ENCODE measurements around the gene APIP. TPM values are rescaled to one million over a fixed set of nuclear protein-coding genes. Genes with fewer than 3 reads are reported as not detected.

APIP gene
- 25.5 TPM for total RNA-seq
- long read RNA-seq, transcript APIP-201 (7 exons, 1,366 nt) = major isoform, 10 of 19 reads
- long read RNA-seq, partial matches to known transcripts = 0 of 19 reads
- long read RNA-seq, other reads (novel, unspliced or antisense) = 5 of 19 reads

DNA sequence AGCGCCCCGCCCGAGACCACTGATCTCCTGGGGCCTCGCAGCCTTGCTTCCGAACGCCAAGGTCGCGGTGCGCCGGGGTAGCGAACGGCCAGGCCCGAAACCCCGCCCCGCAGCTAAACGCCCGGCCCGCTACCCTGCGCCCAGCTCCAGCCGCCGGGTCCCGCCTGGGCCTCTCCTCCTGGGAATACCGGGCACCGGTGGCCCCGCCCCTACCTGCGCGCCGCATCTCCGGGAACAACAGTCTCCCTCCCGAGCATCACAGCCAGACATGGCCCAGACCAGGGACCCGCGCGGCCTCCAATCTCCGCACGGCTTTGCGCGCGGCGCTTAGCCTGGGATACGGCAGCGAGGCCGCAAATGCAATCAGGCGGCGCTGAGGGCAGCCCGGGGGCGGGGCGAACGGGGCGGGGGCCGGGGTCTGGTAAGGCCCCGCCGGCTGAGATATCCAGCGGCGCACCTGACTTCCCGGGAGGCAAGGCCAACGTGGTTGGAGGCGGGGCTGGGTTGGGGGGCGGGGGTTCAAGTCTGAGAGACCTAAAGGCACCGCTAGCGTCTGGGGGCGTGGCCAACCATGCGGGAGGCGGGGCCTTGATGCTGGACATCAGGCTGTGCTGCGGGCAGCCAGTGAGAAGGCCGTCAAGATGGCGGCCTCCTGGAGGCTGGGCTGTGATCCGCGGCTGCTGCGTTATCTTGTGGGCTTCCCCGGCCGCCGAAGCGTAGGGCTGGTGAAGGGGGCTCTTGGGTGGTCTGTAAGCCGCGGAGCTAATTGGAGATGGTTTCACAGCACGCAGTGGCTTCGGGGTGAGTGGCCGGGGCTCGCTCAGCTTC is at the start of gene APIP, which contains the start of gene PDHX:
Gene APIP, minus strand, starts transcription at position 365 of the 828 bp plus-strand sequence. Its CDS starts 95 bp downstream, at position 270.
Gene PDHX, plus strand, starts transcription at position 604 of the 828 bp plus-strand sequence. Its CDS starts 38 bp downstream, at position 642.
- ATAC-seq (peak; percentile 94), DNase-seq (peak; percentile 98)
- intact Hi-C loops (cut with micrococcal nuclease) = no loop called here

DNA sequence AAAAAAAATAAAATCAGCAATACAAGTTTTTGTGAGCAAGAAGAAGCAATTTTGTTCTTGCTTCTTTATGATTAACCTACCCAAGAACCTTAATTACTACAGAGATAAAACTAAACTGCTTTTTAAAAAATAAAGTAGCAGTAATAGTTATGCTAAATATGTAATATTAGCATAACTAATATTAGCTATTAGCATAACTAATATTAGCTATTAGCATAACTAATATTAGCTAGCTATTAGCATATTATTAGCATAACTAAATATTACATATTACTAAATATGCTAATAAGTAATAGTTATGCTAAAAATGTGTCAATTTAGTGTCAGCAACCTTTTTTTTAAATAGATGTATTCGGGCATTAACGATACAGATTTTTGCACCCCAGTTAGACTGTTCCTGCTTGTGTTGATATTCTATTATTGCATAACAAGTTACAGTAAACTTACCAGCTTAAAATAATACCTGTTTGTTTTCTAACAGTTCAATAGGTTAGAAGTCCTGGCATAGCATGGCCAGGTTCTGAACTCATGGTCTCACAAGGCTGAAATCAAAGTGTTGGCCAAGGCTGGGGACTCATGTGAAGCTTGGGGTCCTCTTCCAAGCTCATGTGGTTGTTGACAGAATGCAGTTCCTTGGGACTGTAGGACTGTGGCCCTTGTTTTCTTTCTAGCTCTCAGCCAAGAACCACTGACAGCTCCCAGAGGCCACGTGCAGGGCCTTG is 48.6 kb upstream of the APIP start:
- no peak for ATAC-seq
- DNase-seq = no peak
- intact Hi-C loops (cut with micrococcal nuclease) = no loop called here

GRCh38 chr11:34963351-34963750 is 47.2 kb upstream of the APIP start:
- intact Hi-C loops (cut with micrococcal nuclease) = no loop called here
- no peak for DNase-seq
- peak; percentile 41 for ATAC-seq

DNA sequence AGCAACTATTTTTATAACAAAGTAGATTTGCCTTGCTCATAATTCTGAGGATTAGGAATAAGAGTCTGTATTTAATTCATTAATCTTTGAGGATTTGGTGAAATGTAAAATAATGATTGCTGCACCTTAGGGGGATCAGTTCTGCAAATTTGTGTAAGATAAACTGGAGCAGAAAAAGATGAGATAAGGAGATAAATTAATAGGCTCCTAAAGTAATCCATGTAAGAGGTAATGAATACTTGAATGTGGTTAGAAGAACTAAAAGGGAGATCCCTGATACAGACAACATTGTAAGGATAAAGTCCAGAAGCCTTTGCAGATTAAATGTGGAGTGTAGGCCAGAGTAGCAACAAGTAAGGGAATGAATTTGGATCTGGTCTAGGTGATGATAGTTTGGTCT is 45.9 kb upstream of the APIP start:
- ATAC-seq (no peak), DNase-seq (no peak)
- intact Hi-C loops (cut with micrococcal nuclease) = no loop called here

DNA sequence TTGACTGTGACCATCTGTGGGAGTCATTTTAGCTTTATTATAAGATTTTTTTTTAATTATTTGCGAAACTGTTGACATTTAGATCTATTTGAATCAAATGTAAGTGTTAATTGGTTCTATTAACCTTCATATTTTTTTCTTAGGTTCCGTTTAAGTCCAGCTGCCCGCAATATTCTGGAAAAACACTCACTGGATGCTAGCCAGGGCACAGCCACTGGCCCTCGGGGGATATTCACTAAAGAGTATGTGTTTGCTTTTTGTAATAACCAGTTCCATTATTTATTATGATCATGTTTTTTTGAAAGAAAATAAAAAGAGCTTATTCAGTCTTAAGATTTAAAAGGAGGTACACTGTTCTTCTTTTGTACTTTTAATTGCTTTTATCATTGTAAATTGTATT is 44.1 kb upstream of the APIP start:
- ATAC-seq (peak; percentile 47), DNase-seq (peak; percentile 55)
- intact Hi-C loops (cut with micrococcal nuclease) = no loop called here

- no peak for DNase-seq
- ATAC-seq = no peak
- intact Hi-C loops (cut with micrococcal nuclease) = no loop called here
Observed at GRCh38 chr11:34959770-34960169, 43.6 kb upstream of the APIP start.

DNA sequence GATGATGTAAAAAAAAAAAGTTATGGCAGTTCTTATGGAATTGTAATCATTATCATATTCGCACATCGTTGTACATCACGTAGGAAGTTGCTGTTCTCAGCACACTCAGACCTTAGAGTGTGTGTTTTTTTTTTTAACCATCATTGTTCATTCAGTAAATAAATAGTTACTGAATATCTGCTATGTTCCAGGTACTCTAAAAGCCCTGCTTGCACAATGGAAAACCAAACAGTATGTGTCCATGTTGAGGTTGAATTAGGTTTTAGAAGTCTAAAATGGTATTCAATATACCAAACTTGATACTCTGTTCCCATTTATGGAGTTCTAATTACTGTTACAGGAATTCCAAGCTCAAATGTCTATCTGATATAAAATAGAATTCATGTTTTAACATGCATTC is 41.4 kb upstream of the APIP start:
- no peak for ATAC-seq
- intact Hi-C loops (cut with micrococcal nuclease) = no loop called here
- no peak for DNase-seq

- DNase-seq (no peak), ATAC-seq (no peak)
- intact Hi-C loops (cut with micrococcal nuclease) = no loop called here
Observed at GRCh38 chr11:34957206-34957605, 41.0 kb upstream of the APIP start.

- intact Hi-C loops (cut with micrococcal nuclease) = no loop called here
Observed at GRCh38 chr11:34953955-34954354, 37.8 kb upstream of the APIP start.

DNA sequence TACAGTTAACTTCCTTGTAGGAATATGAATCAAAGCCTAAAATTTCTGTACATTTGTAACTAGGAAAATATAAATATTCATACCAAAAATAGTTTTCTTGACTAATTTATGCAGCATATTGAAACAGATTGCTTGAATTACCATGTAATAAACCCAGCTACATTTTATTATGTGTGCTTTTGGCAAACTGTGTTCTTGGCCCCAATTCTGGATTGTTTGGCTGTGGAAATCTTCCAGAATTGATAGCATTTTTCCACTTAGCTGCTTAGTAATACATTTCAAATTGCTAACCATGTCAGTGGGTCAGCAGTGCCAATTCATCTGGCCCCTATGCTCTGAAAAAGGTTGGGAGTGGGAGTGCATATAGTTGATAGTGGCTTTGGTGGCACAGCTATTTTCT is 32.5 kb upstream of the APIP start:
- no peak for ATAC-seq
- intact Hi-C loops (cut with micrococcal nuclease) = no loop called here
- no peak for DNase-seq

More at GRCh38 chr11:34953955-34954354, 37.8 kb upstream of the APIP start:
- DNase-seq (no peak), ATAC-seq (no peak)

DNA sequence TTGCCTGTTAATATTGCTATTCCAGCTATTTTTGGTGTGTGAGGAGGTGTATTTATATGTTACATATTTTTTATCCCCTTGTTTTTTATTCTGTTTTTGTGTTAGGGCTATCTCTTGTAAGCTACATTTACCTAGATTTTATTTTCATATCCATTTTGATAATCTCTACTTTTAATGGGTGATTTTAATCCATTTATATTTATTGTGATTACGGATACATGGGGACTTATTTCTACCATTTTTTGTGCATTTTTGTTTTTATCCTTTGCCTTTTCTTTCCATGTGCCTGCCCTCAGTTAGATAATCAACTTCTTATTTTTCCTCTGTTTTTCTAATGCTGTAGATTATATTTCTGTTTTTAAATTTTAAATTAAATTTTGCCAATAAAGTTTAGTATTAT is 28.5 kb upstream of the APIP start:
- DNase-seq = no peak
- no peak for ATAC-seq
- intact Hi-C loops (cut with micrococcal nuclease) = no loop called here

- ATAC-seq (peak; percentile 17), DNase-seq (no peak)
- intact Hi-C loops (cut with micrococcal nuclease) = no loop called here
Observed at GRCh38 chr11:34941688-34942087, 25.5 kb upstream of the APIP start.

DNA sequence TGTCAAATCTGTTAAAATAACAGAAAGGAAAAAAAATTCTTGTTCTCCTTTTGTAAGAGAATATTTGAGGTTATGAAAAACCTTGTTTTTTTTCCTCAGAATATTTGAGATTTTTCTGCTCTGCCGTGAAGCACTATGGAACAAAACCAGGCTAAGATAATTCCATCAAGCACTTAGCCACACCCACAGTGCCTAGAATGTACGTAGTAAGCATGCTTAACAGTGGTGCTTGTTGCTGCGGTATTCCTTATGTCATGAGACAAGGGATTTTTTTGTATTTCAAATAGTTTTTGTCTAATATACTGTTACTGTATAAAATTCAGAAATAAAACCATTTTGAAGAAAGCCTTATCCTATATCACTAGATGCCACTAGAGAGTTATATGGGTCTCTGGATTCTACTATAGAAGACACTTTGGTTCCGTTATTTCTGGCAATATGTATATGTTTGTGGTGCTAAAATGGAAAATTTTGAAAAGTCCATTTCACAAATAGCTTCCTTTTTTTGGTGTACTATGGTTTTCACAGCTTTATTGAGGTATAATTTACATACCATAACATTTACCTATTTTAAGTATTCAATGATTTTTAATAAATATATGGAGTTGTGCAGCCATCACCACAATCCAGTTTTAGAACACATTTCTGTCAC is 24.0 kb upstream of the APIP start:
- peak; percentile 73 for ATAC-seq
- DNase-seq = no peak
- intact Hi-C loops (cut with micrococcal nuclease) = no loop called here

DNA sequence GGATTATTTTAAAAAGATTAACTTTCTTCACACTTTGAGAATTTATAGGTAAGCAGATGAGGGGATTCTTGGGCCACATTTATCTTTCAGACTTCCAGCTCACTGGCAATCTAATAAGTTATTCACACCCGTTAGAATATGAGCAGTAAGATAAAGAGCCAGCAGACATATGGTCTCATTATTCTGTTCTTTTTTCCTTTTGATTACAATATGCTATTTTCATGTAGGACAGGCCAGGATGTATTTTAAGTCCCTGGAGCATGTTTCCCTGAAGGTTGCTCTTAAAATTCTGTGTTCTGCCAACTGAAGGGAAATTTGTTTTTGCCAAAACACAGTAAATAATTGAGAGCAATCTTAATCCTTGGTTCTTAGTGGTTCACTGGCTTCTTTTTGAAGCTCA is 22.4 kb upstream of the APIP start:
- DNase-seq = no peak
- no peak for ATAC-seq
- intact Hi-C loops (cut with micrococcal nuclease) = no loop called here

DNA sequence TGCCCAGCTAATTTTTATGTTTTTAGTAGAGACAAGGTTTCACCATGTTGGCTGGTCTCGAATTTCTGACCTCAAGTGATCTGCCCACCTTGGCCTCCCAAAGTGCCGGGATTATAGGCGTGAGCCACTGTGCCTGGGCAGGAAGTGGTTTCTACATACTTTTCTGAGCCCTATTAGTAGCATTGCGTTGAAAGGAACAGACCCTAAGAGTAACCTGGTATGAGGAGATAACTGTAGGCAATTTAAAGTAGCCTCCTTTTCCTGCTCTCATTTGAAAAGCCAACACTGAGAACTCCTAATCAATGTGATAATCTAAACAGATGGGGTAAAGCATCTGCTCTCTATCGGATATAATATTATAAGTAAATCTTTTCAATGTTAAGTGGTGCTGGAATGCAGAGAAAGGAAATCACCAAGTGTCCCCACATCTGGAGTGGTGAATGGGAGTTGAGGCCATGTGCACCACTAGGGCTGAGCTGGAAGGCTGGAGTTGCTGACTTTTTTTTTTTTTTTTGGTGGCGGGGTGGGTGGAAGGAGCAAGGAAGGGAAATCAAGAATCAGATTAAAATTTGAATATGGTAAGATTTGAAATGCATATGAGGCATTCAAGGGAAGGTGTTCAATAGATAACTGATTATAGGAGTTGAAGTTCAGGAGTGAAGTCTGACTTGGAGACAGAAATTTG is 20.9 kb upstream of the APIP start:
- intact Hi-C loops (cut with micrococcal nuclease) = no loop called here
- DNase-seq (no peak), ATAC-seq (no peak)

GRCh38 chr11:34929794-34930763 is 13.9 kb upstream of the APIP start:
- intact Hi-C loops (cut with micrococcal nuclease) = loop anchor here (5.0 kb wide), 2 partner anchors 307 to 457 kb away; no protein-coding TSS in a partner anchor
- no peak for DNase-seq
- ATAC-seq = no peak

DNA sequence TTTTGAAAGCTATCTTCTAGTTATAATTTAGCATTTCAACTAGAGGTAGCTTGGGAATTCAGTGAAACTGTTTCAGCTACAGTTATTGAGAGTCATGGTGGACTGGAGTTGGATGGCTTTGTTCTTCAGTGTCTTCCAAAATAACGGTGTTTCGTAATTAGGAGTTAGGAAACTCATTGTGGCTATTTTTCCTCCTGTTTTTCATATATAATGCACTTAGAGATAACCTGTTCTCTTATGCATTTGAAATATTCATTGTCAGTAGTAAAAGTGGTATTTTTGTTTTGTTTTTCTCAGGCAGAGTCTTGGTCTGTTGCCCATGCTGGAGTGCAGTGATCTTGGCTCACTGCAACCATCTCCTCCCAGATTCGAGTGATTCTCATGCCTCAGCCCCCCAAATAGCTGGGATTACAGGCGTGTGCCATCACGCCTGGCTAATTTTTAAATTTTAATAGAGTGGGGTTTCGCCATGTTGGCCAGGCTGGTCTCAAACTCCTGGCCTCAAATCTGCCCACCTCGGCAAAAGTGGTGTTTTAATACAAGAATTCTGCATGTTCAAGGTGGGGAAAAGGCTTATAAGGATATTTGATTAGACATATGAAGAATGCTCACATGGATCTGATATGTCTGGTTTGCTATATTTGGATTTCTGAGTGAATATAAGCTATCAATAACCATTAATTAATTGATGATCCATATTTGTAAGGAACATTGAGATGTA is 12.9 kb upstream of the APIP start:
- no peak for DNase-seq
- no peak for ATAC-seq
- intact Hi-C loops (cut with micrococcal nuclease) = loop anchor here (5.0 kb wide), 2 partner anchors 308 to 458 kb away; no protein-coding TSS in a partner anchor
